Measurements from ENCODE around the gene SERAC1. TPM values are rescaled to one million over a fixed set of nuclear protein-coding genes. Genes with fewer than 3 reads are reported as not detected.

The SERAC1 gene
- total RNA-seq, 4 donors from 2014 or later: 22.9 to 36.5 (median 27.8) TPM

- WGBS, 2 donors (ENCODE audit: low coverage in 1 of 2): 92 to 100% methylated on average over 2 of the region's 2 CpGs
- Histone ChIP-seq H3K4me1 (no peaks in the 10 kb centered on the region), H3K9me3 (no peaks in the 10 kb centered on the region), H3K4me3 (no peak overlapping the region), H3K36me3 (peaks cover 0 to 57% of the 10 kb centered on the region in 2 donors), H3K27ac (no peak overlapping the region), H3K27me3 (no peaks in the 10 kb centered on the region)
- ATAC-seq: no peak
- TF ChIP-seq POLR2AphosphoS5 (IDR thresholded peaks at IDR 0.05) (no peak), EP300 (IDR thresholded peaks at IDR 0.05) (no peak), POLR2A (IDR thresholded peaks at IDR 0.05) (no peak)
- TF ChIP-seq, protein P1, sequence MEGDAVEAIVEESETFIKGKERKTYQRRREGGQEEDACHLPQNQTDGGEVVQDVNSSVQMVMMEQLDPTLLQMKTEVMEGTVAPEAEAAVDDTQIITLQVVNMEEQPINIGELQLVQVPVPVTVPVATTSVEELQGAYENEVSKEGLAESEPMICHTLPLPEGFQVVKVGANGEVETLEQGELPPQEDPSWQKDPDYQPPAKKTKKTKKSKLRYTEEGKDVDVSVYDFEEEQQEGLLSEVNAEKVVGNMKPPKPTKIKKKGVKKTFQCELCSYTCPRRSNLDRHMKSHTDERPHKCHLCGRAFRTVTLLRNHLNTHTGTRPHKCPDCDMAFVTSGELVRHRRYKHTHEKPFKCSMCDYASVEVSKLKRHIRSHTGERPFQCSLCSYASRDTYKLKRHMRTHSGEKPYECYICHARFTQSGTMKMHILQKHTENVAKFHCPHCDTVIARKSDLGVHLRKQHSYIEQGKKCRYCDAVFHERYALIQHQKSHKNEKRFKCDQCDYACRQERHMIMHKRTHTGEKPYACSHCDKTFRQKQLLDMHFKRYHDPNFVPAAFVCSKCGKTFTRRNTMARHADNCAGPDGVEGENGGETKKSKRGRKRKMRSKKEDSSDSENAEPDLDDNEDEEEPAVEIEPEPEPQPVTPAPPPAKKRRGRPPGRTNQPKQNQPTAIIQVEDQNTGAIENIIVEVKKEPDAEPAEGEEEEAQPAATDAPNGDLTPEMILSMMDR (IDR thresholded peaks at IDR 0.05): no peak
Measured at GRCh38 chr6:158109748-158110147, 58.3 kb downstream of the SERAC1 start.

DNA sequence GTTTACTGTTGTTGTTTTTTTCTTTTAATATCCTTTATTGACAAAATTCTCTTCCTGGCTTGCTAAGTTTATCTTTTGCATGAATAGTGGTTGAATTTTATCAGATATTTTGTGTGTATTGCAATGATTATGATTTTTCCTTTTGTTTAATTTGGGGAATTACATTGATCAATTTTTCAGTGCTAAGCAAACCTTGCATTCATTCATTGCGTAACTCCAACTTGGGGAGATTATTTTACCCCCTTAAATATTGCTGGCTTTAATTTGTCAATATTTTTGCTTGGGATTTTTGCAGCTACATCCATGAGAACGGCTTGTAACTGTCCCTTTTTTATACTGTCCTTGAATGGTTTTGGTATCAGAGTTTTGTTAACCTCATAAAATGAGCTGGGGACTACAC is 63.4 kb downstream of the SERAC1 start:
- WGBS, 2 donors (ENCODE audit: low coverage in 1 of 2): 92 to 94% methylated on average over 2 of the region's 2 CpGs
- H3K4me1 ChIP-seq: no peaks in the 10 kb centered on the region
- peaks cover 0 to 13% of the 10 kb centered on the region in 2 donors for H3K36me3 ChIP-seq
- H3K9me3 ChIP-seq: no peaks in the 10 kb centered on the region
- TF ChIP-seq, protein P1 (IDR thresholded peaks at IDR 0.05): no peak
- TF ChIP-seq POLR2AphosphoS5 (IDR thresholded peaks at IDR 0.05) (no peak), POLR2A (IDR thresholded peaks at IDR 0.05) (no peak), EP300 (IDR thresholded peaks at IDR 0.05) (no peak)
- H3K27ac ChIP-seq: no peak overlapping the region
- no peak for ATAC-seq
- H3K27me3 ChIP-seq: no peaks in the 10 kb centered on the region
- no peak overlapping the region for H3K4me3 ChIP-seq

DNA sequence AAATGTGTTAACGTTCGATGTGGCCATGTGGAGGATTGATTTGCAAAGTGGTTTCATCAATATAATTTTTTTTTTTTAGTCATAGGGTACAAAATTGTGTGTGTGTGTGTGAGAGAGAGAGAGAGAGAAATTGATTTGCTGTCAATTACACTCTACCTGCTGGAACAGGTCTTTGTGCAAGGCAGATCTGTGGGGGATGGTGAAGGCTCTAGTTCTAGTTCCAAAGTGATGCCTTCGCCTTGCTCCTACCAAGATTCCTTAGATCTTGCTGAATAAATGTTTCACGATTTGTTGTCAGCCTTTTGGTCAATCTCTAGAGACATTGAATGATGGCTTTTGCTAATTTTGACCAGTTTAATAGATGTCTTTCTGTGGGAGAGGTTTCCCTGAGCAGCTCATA is 64.8 kb downstream of the SERAC1 start:
- no peak for ATAC-seq
- WGBS, 2 donors (ENCODE audit: low coverage in 1 of 2): 89 to 92% methylated on average over 4 of the region's 4 CpGs
- no peak overlapping the region for H3K27ac ChIP-seq
- H3K36me3 ChIP-seq: no peaks in the 10 kb centered on the region
- no peaks in the 10 kb centered on the region for H3K9me3 ChIP-seq
- no peaks in the 10 kb centered on the region for H3K4me1 ChIP-seq
- TF ChIP-seq POLR2A (IDR thresholded peaks at IDR 0.05) (no peak), EP300 (IDR thresholded peaks at IDR 0.05) (no peak), POLR2AphosphoS5 (IDR thresholded peaks at IDR 0.05) (no peak)
- TF ChIP-seq, protein P1 (IDR thresholded peaks at IDR 0.05): no peak
- no peak overlapping the region for H3K4me3 ChIP-seq
- H3K27me3 ChIP-seq: no peaks in the 10 kb centered on the region

- Histone ChIP-seq H3K9me3 (no peaks in the 10 kb centered on the region), H3K27ac (no peak overlapping the region), H3K4me1 (no peaks in the 10 kb centered on the region), H3K4me3 (no peak overlapping the region), H3K36me3 (peaks cover 0 to 64% of the 10 kb centered on the region in 2 donors), H3K27me3 (no peaks in the 10 kb centered on the region)
- TF ChIP-seq EP300 (IDR thresholded peaks at IDR 0.05) (no peak), POLR2AphosphoS5 (IDR thresholded peaks at IDR 0.05) (no peak), POLR2A (IDR thresholded peaks at IDR 0.05) (no peak)
- TF ChIP-seq, protein P1 (IDR thresholded peaks at IDR 0.05): no peak
- ATAC-seq: no peak
- WGBS, 2 donors (ENCODE audit: low coverage in 1 of 2): 82 to 100% methylated on average over 4 to 8 of the region's 15 CpGs
Measured at GRCh38 chr6:158095671-158096070, 72.4 kb downstream of the SERAC1 start.

GRCh38 chr6:158095031-158095430 is 73.0 kb downstream of the SERAC1 start:
- 87 to 92% methylated on average over 5 to 6 of the region's 6 CpGs for WGBS, 2 donors (ENCODE audit: low coverage in 1 of 2)
- H3K4me1 ChIP-seq: no peaks in the 10 kb centered on the region
- TF ChIP-seq EP300 (IDR thresholded peaks at IDR 0.05) (no peak), POLR2AphosphoS5 (IDR thresholded peaks at IDR 0.05) (no peak), POLR2A (IDR thresholded peaks at IDR 0.05) (no peak)
- TF ChIP-seq, protein P1 (IDR thresholded peaks at IDR 0.05): no peak
- no peak overlapping the region for H3K27ac ChIP-seq
- H3K36me3 ChIP-seq: peaks cover 0 to 64% of the 10 kb centered on the region in 2 donors
- no peak for ATAC-seq
- no peak overlapping the region for H3K4me3 ChIP-seq
- H3K27me3 ChIP-seq: no peaks in the 10 kb centered on the region
- H3K9me3 ChIP-seq: no peaks in the 10 kb centered on the region

Data from gastroesophageal sphincter (tissue), 4 donors.